NCI-H2196 (cell line): Measurements from ENCODE around the gene RTL10.

Source experiments
- DNase-seq: peaks from one replicate; lab custom pipeline; 2025; ENCODE audit not compliant: unreplicated experiment; lab: John Stamatoyannopoulos, UW

Gene RTL10

GRCh38 chr22:19876941-19877625, 22.4 kb upstream of the RTL10 start:
- no peak for DNase-seq

GRCh38 chr22:19876314-19876940, 21.8 kb upstream of the RTL10 start:
- no peak for DNase-seq

- DNase-seq, result no peak
Observed at GRCh38 chr22:19875531-19876313, 21.0 kb upstream of the RTL10 start.

GRCh38 chr22:19875061-19875530, 20.4 kb upstream of the RTL10 start:
- no peak for DNase-seq

GRCh38 chr22:19874307-19875060, 19.8 kb upstream of the RTL10 start:
- peak; percentile 2 for DNase-seq

- DNase-seq, result no peak
Observed at GRCh38 chr22:19873960-19874306, 19.3 kb upstream of the RTL10 start.

- no peak for DNase-seq
Observed at GRCh38 chr22:19873138-19873959, 18.7 kb upstream of the RTL10 start.

- peak; percentile 46 for DNase-seq
Observed at GRCh38 chr22:19872779-19873137, 18.1 kb upstream of the RTL10 start.

GRCh38 chr22:19871845-19872778, 17.4 kb upstream of the RTL10 start:
- DNase-seq, result peak; percentile 23

- no peak for DNase-seq
Observed at GRCh38 chr22:19871023-19871844, 16.6 kb upstream of the RTL10 start.

GRCh38 chr22:19870153-19871022, 15.7 kb upstream of the RTL10 start:
- DNase-seq, result no peak

GRCh38 chr22:19869497-19870152, 15.0 kb upstream of the RTL10 start:
- DNase-seq, result no peak

- DNase-seq, result no peak
Observed at GRCh38 chr22:19868773-19869471, 14.2 kb upstream of the RTL10 start.

- no peak for DNase-seq
Observed at GRCh38 chr22:19868333-19868732, 13.7 kb upstream of the RTL10 start.

GRCh38 chr22:19867617-19868016, 12.9 kb upstream of the RTL10 start:
- DNase-seq, result no peak

- DNase-seq, result no peak
Observed at GRCh38 chr22:19866665-19867009, 12.0 kb upstream of the RTL10 start.
